H9 (cell line): ENCODE results near the gene TIGD6. TPM values are rescaled to one million over a fixed set of nuclear protein-coding genes. Genes with fewer than 3 reads are reported as not detected.

ENCODE experiments used
- DNase-seq: peaks from one replicate; pipeline ENCODE4 v3.0.0-alpha.2; 2017
- H2AFZ ChIP-seq: one replicate; pipeline ENCODE4 v1.6.1; 2013; ENCODE audit warnings: mild to moderate bottlenecking, low read length, control low read depth, moderate library complexity
- H2AK5ac ChIP-seq: 2 replicates; pipeline ENCODE4 v1.6.1; 2013; ENCODE audit warnings: low read length, control low read depth, mixed read lengths; ENCODE audit not compliant: insufficient read length
- H2BK120ac ChIP-seq: one replicate; pipeline ENCODE4 v1.6.1; 2013; ENCODE audit warnings: low read depth, mild to moderate bottlenecking, low read length, control low read depth, inconsistent platforms; ENCODE audit not compliant: poor library complexity, severe bottlenecking
- H2BK12ac ChIP-seq: 2 replicates; pipeline ENCODE4 v1.6.1; 2013; ENCODE audit warnings: low read length, control low read depth, mixed read lengths, low read depth; ENCODE audit not compliant: insufficient read length
- H2BK15ac ChIP-seq: 2 replicates; pipeline ENCODE4 v1.6.1; 2013; ENCODE audit warnings: low read depth, low read length, control low read depth
- H2BK20ac ChIP-seq: one replicate; pipeline ENCODE4 v1.6.1; 2013; ENCODE audit warnings: low read depth, mild to moderate bottlenecking, low read length, control low read depth, inconsistent platforms; ENCODE audit not compliant: poor library complexity, severe bottlenecking
- H2BK5ac ChIP-seq: 2 replicates; pipeline ENCODE4 v1.6.1; 2013; ENCODE audit warnings: low read length, control low read depth, mixed read lengths; ENCODE audit not compliant: insufficient read length
- H3K14ac ChIP-seq: 2 replicates; pipeline ENCODE4 v1.6.1; 2013; ENCODE audit warnings: low read length, control low read depth; ENCODE audit not compliant: insufficient read depth
- H3K18ac ChIP-seq: 2 replicates; pipeline ENCODE4 v1.6.1; 2013; ENCODE audit warnings: low read depth, mild to moderate bottlenecking, mixed read lengths, low read length, control low read depth; ENCODE audit not compliant: insufficient read length
- H3K23ac ChIP-seq: 2 replicates; pipeline ENCODE4 v1.6.1; 2013; ENCODE audit warnings: low read length, control low read depth, mixed read lengths, low read depth; ENCODE audit not compliant: insufficient read length
- H3K23me2 ChIP-seq: 2 replicates; pipeline ENCODE4 v1.6.1; 2013; ENCODE audit warnings: low read depth, mild to moderate bottlenecking, mixed read lengths, low read length, control low read depth; ENCODE audit not compliant: insufficient read length, poor library complexity, severe bottlenecking
- H3K27ac ChIP-seq: 2 replicates; pipeline ENCODE4 v1.5.1; 2013; ENCODE audit warnings: low read length, control low read depth, mixed read lengths, low read depth; ENCODE audit not compliant: insufficient read length
- H3K27me3 ChIP-seq: 2 replicates; pipeline ENCODE4 v1.6.1; 2013; ENCODE audit warnings: low read length, control low read depth, inconsistent platforms; ENCODE audit not compliant: insufficient read depth
- H3K4ac ChIP-seq: 2 replicates; pipeline ENCODE4 v1.6.1; 2013; ENCODE audit warnings: low read depth, mild to moderate bottlenecking, control low read depth, inconsistent platforms, low read length, moderate library complexity
- H3K4me1 ChIP-seq: 2 replicates; pipeline ENCODE4 v1.6.1; 2013; ENCODE audit warnings: low read length, control low read depth, inconsistent platforms; ENCODE audit not compliant: insufficient read depth
- H3K4me2 ChIP-seq: 2 replicates; pipeline ENCODE4 v1.6.1; 2013; ENCODE audit warnings: low read length, control low read depth, mixed read lengths; ENCODE audit not compliant: insufficient read length, insufficient read depth
- H3K56ac ChIP-seq: 2 replicates; pipeline ENCODE4 v1.6.1; 2013; ENCODE audit warnings: low read depth, mild to moderate bottlenecking, mixed read lengths, low read length, control low read depth; ENCODE audit not compliant: insufficient read length
- H3K79me1 ChIP-seq: 2 replicates; pipeline ENCODE4 v1.6.1; 2013; ENCODE audit warnings: low read depth, mild to moderate bottlenecking, moderate library complexity, low read length, control low read depth, inconsistent platforms; ENCODE audit not compliant: insufficient read depth, poor library complexity, severe bottlenecking
- H3K79me2 ChIP-seq: 2 replicates; pipeline ENCODE4 v1.6.1; 2013; ENCODE audit warnings: low read length, control low read depth, inconsistent platforms; ENCODE audit not compliant: insufficient read depth
- H3K9ac ChIP-seq: 2 replicates; pipeline ENCODE4 v1.6.1; 2013; ENCODE audit warnings: low read length, control low read depth, mixed read lengths; ENCODE audit not compliant: insufficient read length; ENCODE audit errors: extremely low read depth
- H3K9me3 ChIP-seq: one replicate; pipeline ENCODE4 v1.6.1; 2013; ENCODE audit warnings: low read depth, low read length, inconsistent platforms; ENCODE audit not compliant: control insufficient read depth
- H3T11ph ChIP-seq: one replicate; pipeline ENCODE4 v1.6.1; 2013; ENCODE audit warnings: mild to moderate bottlenecking, low read length, control low read depth, inconsistent platforms
- H4K20me1 ChIP-seq: one replicate; pipeline ENCODE4 v1.6.1; 2013; ENCODE audit not compliant: control insufficient read depth, insufficient read length, insufficient read depth
- H4K5ac ChIP-seq: 2 replicates; pipeline ENCODE4 v1.6.1; 2013; ENCODE audit warnings: low read depth, mild to moderate bottlenecking, mixed read lengths, low read length, control low read depth; ENCODE audit not compliant: insufficient read length
- H4K8ac ChIP-seq: replicated peaks from 2 replicates; pipeline ENCODE4 v1.6.1; 2013; ENCODE audit warnings: low read length, control low read depth, mixed read lengths, low read depth; ENCODE audit not compliant: insufficient read length
- H4K91ac ChIP-seq: 2 replicates; pipeline ENCODE4 v1.6.1; 2013; ENCODE audit warnings: low read depth, mild to moderate bottlenecking, moderate library complexity, mixed read lengths, low read length, control low read depth; ENCODE audit not compliant: insufficient read length
- H3K27ac Mint-ChIP-seq, 3 experiments: 2 replicates in 2 of 3; 3 replicates in 1 of 3; pipeline ENCODE4 v1.8.0; 2020 to 2021; ENCODE audit warnings: mixed read lengths in 3 of 3, mild to moderate bottlenecking in 1 of 3, moderate library complexity in 1 of 3
- H3K27me3 Mint-ChIP-seq: 2 replicates; pipeline ENCODE4 v1.8.0; 2021; ENCODE audit warnings: low read depth, mild to moderate bottlenecking, moderate library complexity, mixed read lengths
- H3K36me3 Mint-ChIP-seq, 3 experiments: 2 replicates in 2 of 3; 3 replicates in 1 of 3; pipeline ENCODE4 v1.8.0; 2020 to 2021; ENCODE audit warnings: low read depth in 3 of 3, mixed read lengths in 3 of 3; ENCODE audit not compliant: insufficient read depth in 1 of 3
- H3K4me1 Mint-ChIP-seq, 2 experiments: 2 replicates each; pipeline ENCODE4 v1.8.0; 2020; ENCODE audit warnings: mixed read lengths in 2 of 2
- H3K4me3 Mint-ChIP-seq, 2 experiments: 2 replicates in 1 of 2; 3 replicates in 1 of 2; pipeline ENCODE4 v1.8.0; 2020 to 2021; ENCODE audit warnings: mild to moderate bottlenecking in 2 of 2, mixed read lengths in 2 of 2, moderate library complexity in 1 of 2
- H3K9me3 Mint-ChIP-seq, 2 experiments: 2 replicates in 1 of 2; 3 replicates in 1 of 2; pipeline ENCODE4 v1.8.0; 2020; ENCODE audit warnings: mild to moderate bottlenecking in 2 of 2, mixed read lengths in 2 of 2, moderate library complexity in 1 of 2
- WGBS: extraction: QIAGEN DNeasy Blood & Tissue Kit; methylation state at CpG from one replicate; pipeline ENCODE4 v1.1.7; 2013; ENCODE audit warnings: missing lambda C conversion rate, low lambda C conversion rate, mixed read lengths; ENCODE audit not compliant: insufficient read length; ENCODE audit errors: extremely low coverage; 5-methylcytosine and 5-hydroxymethylcytosine counted together
- total RNA-seq: library from RNA; stranded (reverse); gene quantifications from 2 replicates; pipeline ENCODE4 v1.2.1, GENCODE V29; 2021
- TF ChIP-seq, protein P1 (sequence below): fragments of 200-600 bp; sonication (generic); conservative IDR thresholded peaks from 3 replicates; pipeline ENCODE4 v1.8.0; 2021; ENCODE audit warnings: antibody characterized with exemption, mild to moderate bottlenecking

TIGD6 gene
- total RNA-seq, 1 experiment from 2014 or later = 1.8 TPM

DNA sequence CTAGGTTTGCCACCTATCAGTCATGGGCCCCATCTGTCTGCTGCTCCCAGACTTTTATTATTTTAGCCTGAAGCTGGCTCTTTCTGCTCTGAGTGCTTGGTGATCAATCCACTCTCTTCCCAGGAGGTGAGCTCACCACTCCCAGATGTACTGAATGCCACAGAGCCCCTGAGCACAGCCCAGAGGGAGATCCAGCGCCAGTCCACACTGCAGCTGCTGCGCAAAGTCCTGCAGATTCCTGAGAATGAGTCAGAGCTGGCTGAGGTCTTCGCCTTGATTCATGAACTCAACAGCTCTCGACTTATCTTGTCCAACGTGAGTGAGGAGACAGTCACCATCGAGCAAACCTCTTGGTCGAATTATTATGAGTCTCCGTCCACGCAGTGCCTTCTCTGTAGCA lies 36.1 kb upstream of the TIGD6 start:
- Histone ChIP-seq H4K8ac (no peak overlapping the region), H3K56ac (no peak overlapping the region), H2BK12ac (no peak overlapping the region), H3K27ac (no peak overlapping the region), H2BK5ac (no peak overlapping the region), H3K9me3 (no peaks in the 10 kb centered on the region), H4K91ac (no peak overlapping the region), H3K18ac (no peak overlapping the region), H2AFZ (no peak overlapping the region), H2BK20ac (no peak overlapping the region), H3K79me1 (no peaks in the 10 kb centered on the region), H4K20me1 (no peaks in the 10 kb centered on the region), H3K9ac (no peak overlapping the region), H3K14ac (no peak overlapping the region), H2BK120ac (no peak overlapping the region), H2AK5ac (no peak overlapping the region), H3K23me2 (no peaks in the 10 kb centered on the region), H4K5ac (no peak overlapping the region), H3T11ph (no peak overlapping the region), H3K4me1 (no peaks in the 10 kb centered on the region), H3K4me2 (no peak overlapping the region), H3K4ac (no peak overlapping the region), H3K27me3 (no peaks in the 10 kb centered on the region), H2BK15ac (no peak overlapping the region), H3K23ac (no peak overlapping the region), H3K79me2 (no peaks in the 10 kb centered on the region)
- H3K27me3 Mint-ChIP-seq = no peaks in the 10 kb centered on the region
- H3K27ac Mint-ChIP-seq = no peak overlapping the region
- DNase-seq = no peak
- peaks cover 18 to 81% (median 78%) of the 10 kb centered on the region in 3 experiments; a peak in 6 of 7 replicates for H3K36me3 Mint-ChIP-seq
- H3K9me3 Mint-ChIP-seq = no peaks in the 10 kb centered on the region
- H3K4me3 Mint-ChIP-seq = no peak overlapping the region
- WGBS = no CpG with 5 or more reads among the region's 9 CpGs
- TF ChIP-seq, protein P1, sequence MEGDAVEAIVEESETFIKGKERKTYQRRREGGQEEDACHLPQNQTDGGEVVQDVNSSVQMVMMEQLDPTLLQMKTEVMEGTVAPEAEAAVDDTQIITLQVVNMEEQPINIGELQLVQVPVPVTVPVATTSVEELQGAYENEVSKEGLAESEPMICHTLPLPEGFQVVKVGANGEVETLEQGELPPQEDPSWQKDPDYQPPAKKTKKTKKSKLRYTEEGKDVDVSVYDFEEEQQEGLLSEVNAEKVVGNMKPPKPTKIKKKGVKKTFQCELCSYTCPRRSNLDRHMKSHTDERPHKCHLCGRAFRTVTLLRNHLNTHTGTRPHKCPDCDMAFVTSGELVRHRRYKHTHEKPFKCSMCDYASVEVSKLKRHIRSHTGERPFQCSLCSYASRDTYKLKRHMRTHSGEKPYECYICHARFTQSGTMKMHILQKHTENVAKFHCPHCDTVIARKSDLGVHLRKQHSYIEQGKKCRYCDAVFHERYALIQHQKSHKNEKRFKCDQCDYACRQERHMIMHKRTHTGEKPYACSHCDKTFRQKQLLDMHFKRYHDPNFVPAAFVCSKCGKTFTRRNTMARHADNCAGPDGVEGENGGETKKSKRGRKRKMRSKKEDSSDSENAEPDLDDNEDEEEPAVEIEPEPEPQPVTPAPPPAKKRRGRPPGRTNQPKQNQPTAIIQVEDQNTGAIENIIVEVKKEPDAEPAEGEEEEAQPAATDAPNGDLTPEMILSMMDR = no peak
- H3K4me1 Mint-ChIP-seq = no peaks in the 10 kb centered on the region
